Lung microvascular endothelial cell (primary cell): ENCODE measurements around the gene SHOC2. TPM values are rescaled to one million over a fixed set of nuclear protein-coding genes. Genes with fewer than 3 reads are reported as not detected.

Experiments
- DNase-seq, 2 donors: peaks; one replicate each; pipeline versions ENCODE4 v3.0.0 to v3.0.0-alpha.2; 2010; ENCODE audit warnings: low read depth in 2 of 2
- total RNA-seq: library from RNA; depleted of rRNA; stranded (reverse); fragments of >200 nt; gene quantifications from 2 replicates; pipeline ENCODE4 v1.2.1, GENCODE V29; 2014

Gene SHOC2
- total RNA-seq, 1 donor from 2014 or later, result 56.3 TPM

DNA sequence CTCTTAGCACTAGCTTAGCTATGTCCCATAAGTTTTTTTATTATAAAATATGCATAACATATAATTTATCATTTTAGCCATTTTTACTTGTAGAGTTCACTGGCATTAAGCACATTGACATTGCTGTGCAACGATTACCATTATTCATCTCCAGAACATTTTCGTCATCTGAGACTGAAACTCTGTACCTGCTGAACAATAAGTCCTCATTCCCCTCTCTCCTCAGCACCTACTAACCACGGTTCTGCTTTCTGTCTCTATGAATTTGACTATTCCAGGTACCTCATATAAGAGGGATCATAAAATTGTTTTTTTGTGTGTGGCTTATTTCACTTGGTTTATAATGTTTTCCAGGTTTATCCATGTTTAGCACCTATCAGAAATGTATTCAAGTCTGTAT, 64.1 kb downstream of the SHOC2 start:
- DNase-seq, result no peak

DNA sequence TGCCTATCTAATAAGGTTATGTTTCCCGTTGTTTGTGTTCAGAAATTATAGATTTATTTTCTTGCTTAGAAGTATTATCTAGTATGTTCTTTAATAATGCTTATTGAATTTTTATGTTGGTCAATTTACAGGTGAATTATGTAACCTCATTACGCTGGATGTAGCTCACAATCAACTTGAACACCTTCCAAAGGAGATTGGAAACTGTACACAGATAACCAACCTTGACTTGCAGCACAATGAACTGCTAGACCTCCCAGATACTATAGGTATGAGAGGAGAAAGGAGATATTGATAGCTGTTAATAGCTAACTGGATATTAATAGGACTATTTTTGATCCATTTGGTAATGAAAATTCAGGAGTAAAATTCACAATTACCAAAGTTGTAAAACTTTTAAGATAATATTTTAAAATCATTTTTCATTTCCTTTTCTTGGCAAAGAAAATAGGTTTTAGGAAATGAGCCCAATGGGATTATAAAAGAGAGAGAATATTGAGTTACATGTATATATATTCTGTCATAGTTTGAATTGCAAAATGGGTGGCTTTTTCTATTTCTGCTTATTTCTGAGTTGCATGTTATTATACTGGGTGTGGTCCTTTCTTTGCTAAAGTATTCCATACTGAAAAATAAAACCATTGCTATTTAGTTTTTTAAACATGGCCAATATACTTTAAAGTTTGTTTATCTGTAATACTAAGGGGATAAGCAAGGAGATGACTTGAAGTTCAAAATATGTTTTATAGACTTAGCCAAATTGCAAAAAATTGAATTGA, 66.3 kb downstream of the SHOC2 start:
- DNase-seq, result no peak

DNA sequence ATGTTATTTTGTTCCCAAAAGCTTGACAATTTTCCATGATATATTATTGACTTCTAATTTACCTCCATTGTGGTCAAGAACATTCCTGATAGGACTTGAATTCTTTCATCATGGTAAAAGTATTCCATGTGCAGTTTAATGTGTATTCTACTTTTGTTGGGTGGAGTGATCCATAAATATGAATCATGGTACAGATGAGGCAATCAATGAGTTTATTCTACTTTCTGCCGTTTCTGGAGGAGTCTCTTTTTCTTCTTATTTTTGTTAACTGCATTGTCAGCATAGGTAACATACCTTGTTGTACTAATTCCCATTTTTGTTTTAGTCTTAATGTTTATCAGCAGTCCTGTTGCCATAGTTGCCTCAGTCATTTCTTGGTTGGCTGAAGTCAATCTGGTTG, 69.6 kb downstream of the SHOC2 start:
- no peak for DNase-seq

DNA sequence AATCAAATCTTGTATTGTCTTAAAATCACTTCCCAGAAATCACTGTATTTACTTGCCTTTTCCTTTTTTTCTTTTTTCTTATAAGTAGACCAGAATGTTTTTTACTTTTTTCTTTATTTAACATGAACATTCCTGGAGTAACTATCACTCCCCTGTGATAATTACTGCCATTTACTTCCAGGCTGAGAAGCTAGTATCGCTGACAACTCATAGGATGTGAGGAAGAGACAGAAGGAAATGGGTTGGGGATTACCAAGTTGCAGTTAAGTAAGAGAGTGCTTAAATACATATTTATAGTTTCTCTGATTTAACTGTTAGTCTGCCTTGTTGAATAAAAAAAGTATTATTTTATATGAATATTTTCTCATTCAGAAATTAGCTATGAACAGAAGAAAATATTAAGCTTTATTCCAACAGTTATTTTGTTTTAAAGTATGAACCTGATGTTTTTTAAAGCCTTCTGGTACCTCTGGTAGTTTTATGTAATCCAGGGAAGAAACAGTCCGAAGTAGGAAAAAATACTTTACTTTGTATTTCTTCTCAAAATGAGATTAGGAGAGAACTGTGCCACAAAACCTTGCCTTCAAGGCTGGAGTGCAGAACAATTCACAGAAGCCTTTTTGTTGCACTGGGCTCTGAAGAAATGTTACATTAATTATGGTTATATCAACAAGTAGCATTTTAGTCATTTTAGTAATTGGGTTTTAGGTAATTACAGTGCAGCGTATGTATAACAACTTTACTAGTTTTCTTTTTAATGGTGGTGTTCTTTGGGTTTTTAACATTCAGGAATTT, 72.8 kb downstream of the SHOC2 start:
- peak in 1 of 2 donors; percentile 37 for DNase-seq

DNA sequence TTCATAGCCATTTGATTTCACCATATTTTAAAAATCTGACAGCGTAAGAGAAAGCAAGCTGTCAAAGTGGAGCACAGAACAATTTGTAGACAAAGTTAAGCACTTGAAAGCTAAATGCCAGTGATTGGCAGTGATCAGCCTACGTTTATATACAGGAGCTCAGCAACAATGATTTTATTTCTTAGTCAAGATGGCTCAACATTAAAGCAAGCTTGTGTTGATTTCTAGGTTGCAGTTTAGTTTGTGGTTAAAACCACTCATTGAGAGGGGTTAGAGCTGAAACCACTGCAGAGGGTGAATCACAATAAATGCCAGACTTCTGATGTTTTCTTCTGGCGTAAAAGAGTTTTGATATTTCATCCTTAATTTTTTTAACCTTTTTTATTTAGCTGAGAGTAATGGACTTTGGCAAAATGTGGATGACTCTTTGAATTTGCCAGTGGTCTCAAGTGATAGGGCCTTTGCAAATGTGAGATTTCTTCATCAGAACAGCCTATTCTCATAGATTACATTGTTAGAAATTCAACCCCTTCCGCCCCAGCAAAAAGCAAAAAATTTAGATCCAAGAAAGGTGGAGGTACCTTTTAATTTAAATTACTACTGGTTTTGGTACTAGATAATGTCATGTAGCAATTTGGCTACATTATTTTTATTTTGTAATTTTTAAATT, 73.8 kb downstream of the SHOC2 start:
- peak in 1 of 2 donors; percentile 14 for DNase-seq

DNA sequence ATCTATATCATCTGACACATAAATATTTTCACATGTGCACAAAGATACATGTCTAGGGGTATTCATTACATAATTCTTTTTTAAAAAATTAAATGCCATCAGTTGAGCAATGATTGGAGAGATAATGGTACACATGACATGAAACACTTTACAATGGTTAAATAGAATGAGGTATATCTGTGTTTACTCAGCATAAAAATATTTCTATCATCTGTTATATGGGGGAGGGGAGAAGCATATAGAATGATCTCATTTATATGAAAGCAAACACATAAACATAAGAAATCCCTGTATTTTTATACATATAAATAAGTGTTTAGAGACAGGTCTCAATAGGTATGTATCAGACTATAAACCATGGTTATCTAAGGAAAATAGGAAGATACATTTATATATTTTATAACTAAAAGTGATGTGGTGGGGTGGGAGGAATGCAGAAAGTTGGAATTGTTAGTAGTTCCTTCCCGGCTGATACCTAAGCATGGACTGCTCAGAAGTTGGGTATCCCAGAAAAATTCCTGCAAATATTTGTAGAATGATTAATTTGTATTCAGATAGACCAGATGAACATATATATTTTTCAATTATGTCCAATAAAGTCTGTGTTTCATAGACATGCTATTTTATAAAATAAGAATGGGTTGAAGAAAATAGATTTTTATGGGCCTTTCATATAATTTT, 75.1 kb downstream of the SHOC2 start:
- DNase-seq, result no peak

DNA sequence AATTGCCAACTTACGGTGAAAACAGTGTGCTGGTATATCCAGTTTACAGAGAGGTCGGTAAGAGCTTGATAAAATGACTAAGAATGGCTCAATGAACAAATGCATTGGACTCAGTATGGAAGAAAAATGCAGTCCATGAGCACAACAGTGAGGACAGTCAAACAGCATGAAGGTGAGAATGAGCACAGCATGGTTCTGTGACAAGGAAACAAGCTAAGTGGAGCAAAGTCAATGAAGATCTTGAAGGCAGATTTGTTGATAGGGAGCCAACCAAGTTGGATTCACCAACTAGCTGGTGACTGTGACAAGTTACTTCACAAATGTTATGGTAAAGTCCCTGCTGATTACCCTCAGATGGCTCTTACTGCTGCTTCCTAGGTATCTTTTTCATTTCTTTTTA, 75.9 kb downstream of the SHOC2 start:
- DNase-seq, result no peak

DNA sequence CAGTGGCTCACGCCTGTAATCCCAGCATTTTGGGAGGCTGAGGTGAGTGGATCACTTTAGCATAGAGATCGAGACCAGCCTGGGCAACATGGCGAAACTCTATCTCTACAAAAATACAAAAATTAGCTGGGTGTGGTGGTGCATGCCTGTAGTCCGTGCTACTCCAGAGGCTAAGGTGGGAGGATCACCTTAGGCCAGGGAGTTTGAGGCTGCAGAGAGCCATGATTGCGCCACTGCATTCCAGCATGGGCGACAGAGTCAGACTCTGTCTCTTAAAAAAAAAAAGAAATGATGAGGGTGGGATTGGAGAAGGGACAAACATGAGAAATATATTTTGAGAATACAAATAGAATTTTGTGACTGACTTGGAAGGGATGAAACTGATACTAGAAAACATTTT, 76.9 kb downstream of the SHOC2 start:
- DNase-seq, result no peak

DNA sequence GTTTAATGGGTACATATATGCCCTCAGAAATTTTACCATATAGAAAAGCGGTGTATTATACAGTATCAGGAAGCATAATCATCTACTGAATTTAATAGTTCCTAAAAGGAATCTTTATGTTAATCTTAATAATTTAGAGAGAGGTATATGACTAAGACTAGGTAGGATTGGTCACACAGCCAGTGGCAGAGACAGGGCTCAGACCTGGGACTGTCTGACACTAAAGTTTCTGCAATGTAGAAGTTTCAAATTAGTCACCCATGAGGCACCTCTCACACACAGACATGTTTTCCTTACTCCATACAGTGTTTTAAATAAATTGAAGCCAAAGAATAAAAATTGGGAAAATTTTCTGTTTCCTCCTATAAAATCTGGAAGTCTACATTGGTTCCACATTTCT, 84.6 kb downstream of the SHOC2 start:
- no peak for DNase-seq

DNA sequence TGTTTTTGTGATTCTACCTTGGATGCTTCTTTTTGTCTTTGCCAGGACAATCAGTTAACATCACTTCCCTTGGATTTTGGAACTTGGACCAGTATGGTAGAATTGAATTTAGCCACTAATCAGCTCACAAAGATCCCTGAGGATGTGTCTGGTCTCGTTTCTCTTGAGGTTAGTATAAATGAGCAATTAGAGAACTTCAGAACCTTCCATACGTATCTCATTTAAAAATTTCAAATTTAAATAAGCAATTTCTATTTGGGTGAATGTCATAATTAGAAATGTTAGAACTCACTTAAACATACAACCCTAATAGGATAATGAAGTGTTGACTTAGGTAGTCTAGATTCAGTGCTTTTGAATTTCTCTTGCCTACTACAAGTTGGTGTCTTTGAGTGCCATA, 88.1 kb downstream of the SHOC2 start:
- DNase-seq, result no peak

DNA sequence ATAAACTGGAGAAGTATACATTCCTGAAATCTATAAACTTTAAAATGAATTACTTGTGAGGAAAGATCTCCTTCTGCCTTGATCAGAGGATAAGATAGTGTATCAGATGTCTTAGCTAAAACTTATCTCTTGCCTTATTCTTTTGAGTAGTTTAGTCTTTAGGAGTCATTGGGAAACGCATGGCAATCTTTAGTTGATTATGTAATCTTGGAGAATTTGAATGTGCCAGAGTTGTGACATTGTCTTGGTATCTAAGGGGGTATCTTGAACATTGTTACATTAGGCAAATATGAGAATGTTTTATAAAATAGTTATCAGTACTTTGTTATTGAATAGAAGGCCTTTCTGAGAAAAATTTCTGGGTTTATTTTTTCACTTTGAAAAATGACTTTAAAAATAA, 95.8 kb downstream of the SHOC2 start:
- no peak for DNase-seq

DNA sequence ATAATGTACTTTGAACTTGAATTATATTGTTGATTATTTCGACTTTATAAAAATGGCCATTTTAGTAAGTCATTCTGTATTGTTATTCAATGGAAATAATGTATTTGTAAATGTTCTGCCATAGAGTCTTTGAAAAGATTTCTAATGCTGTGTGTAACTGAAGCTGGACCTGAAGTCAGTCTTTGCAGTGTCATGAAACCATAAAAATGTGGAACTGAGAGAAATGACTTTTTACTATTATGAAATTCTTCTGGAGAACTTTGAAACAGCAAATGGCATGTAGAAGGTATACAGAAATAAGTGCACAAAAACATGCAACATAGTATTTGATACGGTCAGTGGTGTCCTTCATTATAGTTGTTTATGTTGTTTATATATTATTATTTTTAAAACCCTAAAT, 97.7 kb downstream of the SHOC2 start:
- DNase-seq, result no peak

DNA sequence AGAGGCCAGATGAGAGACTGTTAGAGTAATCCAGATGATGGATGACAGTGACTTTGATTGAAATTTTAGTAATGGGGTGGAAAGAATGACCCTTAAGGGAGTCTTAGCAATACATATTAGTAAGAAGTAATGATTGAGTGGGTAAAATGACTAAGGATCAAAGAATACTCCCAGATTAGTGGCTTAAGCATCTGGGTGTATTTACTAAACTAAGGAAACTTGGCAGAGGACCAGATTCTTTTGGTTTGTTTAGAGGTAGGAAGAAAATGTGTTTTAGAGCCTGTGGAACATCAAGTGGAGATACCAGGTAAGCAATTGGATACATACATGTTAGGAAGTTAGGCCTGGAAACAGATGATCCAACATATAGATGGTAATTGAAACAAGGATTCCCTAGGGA, 98.6 kb downstream of the SHOC2 start:
- no peak for DNase-seq

DNA sequence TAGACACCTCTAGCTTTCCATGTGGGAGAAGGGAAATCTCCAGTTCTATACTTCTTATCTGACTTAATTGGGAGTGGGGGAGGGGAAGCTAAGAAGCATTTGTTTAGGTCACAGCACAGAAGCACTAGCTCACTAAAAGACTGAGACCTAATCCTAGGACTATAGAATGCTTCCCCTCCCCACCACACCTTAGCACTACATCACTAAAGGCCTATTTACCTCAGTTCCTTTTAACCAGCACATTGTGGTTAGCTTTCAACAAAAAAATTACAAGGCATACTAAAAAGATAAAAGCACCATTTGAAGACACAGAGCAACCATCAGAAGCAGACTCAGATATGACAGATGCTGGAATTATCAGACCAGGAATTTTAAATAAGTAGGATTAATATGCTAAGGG, 103.7 kb downstream of the SHOC2 start:
- DNase-seq, result no peak

DNA sequence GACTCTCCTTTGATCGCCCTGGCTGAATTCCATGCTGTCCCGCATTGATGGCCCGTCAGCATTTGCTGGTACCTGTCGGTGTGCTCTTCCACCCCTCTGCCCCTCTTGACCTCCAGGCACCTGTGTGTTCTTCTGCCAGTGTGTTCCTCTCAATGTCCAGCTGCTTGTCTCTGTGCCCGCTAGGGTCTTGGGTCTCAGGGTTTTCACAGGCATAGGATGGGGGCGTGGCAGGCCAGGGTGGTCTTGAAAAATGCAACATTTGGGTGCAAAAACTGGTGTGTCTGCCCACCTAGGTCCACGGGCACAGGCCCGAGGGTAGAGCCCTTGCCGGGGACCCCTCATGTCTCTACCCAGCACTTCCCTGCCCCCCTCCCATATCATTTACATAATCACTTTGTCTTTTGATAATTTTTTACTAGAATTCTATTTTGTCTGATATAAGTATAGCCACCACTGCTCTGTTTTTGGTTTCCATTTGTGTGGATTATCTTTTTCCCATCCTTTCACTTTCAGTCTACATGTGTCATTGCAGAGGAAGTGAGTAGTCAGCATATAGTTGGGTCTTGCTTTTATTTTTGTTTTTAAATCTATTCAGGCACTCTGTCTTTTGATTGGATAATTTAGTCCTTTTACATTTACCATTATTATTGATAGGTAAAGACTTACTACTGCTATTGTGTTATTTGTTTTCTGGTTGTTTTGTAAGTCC, 110.8 kb downstream of the SHOC2 start:
- DNase-seq, result peak; percentile 2 to 32

DNA sequence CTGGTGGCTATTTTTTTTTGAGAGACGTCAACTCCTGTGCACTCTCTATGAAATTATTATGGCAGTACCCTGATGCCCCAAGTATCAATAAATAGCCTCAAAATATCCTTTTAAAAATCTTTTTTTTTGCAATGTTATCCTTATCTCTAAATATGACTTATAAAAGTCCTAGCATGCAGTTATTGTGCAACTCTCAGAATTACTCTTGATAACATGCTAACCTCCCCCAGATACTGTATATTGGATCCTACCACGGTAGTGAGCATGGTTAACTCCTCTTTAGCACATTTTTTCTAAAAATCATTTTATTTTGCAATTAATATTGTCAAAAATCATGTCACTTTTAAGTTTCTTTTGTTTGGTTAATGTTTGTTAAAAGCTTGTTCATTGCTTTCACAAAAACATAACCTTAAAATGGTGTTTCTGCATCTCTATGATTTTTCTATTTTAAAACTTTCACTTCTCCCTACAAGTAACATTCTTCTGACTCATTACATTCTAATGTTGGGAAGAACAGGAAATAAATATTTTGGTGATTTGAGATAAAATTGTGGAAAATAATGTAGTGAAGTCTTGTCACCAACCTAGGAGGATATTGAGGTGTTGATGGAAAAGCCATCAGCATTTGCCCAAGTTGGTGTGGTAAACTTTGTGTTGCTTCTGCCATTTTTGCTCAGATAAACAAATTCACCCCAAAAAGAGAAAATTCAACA, 115.3 kb downstream of the SHOC2 start:
- peak in 1 of 2 donors; percentile 12 for DNase-seq

DNA sequence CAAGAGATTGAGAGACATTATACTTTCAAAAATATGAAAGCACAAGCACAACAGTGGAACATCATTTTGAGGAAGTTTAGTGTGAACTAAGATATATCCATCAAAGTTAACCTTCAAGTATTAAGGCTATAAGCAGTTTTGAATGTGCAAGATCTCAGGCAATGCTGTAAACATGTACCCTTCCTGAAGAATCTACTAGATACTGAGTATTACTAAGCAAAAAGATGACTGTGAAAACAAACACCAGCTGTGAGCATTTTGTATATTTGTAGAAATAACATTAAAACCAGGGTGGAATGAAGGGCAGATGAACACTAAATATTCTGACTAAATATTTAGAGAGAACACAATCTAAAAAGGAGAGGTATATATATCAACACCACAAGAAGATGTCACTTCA, 116.1 kb downstream of the SHOC2 start:
- no peak for DNase-seq

DNA sequence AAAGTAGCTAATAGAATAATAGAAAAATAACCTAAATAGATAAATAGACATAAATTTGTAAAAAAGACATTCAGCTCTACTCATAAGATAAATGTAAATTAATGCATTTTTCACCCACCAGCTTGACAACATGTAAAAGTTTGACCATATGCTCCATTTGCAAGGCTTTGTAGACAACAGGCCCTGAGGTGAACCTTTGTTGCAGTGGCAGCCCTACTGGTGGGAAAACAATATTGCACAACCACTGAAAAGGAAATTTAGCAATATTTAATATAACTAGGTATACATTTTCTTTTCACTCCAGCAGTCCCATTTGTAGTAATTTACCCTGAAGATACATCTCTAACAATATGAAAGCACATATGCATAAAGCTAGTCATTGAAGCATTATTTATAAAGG, 118.5 kb downstream of the SHOC2 start:
- peak in 1 of 2 donors; percentile 4 for DNase-seq

DNA sequence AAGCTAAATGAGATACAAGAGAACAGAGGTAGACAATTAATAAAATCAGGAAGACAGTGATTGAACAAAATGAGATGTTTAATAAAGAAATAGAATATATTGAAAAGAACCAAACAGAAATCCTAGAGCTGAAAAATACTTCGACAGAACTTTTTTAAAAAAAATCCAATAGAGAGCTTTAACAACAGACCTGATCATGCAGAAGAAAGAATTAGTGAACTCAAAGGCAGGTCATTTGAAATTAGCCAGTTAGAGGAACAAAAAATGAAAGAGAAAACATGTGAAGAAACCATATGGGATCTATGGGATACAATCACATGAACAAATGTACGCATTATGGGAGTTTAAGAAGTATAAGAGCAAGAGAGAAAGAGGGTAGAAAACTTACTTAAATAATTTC, 120.1 kb downstream of the SHOC2 start:
- DNase-seq, result no peak

DNA sequence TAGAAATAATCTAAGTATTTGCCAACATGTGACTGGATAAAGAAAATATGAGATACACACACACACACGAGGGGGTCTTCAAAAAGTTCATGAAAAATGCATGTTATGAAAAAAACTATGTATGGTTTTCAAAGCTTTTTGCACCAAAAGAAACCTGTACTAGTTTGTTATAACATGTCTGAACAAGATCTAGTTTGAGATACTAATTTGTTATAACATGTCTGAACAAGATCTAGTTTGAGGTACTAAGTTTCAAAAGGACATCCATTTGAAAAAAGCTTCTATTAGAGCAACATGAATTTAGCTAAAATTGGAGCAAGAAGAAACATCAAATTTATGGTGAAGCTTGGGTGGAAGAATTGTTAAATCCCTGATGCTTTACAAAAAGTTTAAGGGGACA, 137.6 kb downstream of the SHOC2 start:
- DNase-seq, result no peak
